HG03280 (cell line): Measurements from ENCODE around the gene SRGAP2B.
"Not testable (repeated sequence)": the region's sequence is repeated elsewhere in the genome, so short reads cannot be mapped to it uniquely, and the experiment has no call there.

Source experiments
- ATAC-seq: cut with Tn5 transposase; IDR thresholded peaks from one replicate; pipeline ENCODE4 v1.9.1; 2021; ENCODE audit warnings: mild to moderate bottlenecking, moderate library complexity; ENCODE audit not compliant: unreplicated experiment

Gene SRGAP2B

DNA sequence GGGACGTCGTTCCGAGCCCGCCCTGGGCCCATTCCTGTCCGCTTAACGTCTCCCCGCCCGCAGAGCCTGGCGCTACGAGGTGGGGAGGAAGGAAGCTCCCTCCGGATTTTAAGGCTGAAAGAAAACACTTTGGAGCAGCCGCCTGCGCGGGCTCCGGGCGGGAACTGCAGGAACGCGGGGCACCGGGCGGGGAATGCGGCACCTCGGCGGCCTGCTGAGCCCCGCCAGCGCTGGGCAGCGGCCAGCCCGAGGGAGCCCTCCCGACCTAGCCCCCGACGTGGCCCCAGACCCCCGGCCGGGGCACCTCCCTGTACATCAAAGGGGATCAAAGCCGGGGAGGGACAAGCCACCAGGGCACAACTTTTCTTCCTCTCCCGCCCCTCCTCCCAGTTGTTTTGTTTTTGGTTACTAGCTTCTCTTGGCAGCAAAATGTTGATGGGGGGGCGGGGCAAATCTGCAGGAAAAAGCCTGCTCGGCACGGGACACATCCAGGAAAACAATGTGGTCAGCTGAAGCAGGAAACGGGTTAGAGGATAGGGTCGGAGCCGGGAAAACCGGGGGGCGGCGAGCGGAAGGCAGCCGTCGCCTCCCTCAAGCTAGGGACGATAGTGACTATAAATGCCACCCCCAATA, 1.5 kb downstream of the SRGAP2B start:
- not testable (repeated sequence) for ATAC-seq

DNA sequence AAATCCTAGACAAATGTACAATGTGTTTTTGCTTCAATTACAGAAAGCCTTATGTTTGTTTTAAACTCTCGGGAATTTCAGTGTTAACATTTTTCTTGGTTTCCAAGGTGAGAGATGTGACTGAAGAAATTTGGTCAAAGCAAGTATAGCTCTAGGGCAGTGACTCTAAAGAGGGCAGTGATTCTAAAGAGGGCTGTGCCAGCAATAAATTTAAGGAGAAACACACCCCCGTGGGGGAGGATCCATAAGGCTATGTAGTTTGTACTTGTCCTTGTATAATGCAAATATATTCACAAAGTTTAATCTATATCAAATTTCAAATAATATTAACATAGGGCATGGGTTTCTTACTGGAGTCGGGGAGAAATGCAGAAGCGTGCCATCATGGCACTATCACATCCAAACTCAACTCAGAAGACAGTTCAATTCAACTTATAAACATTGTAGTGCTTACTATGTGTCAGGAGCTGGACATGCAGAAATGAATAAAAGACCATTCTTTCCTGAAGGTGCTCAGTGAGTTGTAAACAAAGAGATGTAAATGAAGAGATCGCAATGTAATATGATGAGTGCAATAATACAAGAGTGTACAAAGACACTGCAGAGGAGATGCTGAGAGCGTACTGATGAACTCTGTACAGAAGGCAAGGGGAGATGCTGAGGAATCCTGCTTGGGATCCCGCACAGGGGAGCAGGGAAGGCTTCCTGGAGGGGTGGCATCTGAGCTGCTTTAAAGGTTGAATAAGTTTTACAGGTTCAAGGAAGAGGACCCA, 12.5 kb downstream of the SRGAP2B start:
- ATAC-seq, result not testable (repeated sequence)

DNA sequence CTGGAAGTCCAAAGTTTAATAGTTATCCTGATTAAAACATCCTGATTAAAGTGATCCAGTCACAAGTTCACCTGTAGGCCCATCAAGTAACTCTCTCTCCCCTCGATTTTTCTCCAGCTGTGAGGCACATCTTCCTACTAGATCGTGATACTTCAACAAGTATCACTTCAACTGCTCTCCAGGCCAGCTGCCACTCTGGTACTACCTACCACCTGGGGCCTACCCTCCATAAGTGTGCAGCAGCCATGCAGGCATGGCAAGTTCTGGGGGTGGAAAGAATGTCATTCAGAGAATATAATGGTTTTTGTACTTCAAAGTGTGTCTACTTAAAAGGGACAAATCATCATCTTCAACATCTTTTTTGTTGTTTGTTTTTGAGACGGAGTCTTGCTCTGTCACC, 14.9 kb downstream of the SRGAP2B start:
- not testable (repeated sequence) for ATAC-seq

DNA sequence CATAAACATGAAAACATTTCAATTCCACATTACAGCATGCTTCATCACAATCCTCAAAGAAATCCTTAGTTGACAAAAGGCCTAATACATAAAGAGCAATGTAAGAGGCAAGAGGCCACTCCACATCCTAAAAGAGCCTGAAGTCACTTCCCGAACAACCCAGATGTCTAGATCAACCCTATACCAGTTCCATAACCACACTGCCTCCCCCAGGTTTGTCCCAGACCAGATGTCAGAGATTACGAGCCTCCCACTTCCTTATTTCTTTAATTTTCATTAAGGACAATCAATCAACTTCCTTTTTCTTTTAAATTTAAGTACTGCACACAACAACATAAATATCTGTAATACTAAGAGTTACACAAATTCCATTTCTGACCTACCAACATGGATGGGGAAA, 15.4 kb downstream of the SRGAP2B start:
- not testable (repeated sequence) for ATAC-seq

DNA sequence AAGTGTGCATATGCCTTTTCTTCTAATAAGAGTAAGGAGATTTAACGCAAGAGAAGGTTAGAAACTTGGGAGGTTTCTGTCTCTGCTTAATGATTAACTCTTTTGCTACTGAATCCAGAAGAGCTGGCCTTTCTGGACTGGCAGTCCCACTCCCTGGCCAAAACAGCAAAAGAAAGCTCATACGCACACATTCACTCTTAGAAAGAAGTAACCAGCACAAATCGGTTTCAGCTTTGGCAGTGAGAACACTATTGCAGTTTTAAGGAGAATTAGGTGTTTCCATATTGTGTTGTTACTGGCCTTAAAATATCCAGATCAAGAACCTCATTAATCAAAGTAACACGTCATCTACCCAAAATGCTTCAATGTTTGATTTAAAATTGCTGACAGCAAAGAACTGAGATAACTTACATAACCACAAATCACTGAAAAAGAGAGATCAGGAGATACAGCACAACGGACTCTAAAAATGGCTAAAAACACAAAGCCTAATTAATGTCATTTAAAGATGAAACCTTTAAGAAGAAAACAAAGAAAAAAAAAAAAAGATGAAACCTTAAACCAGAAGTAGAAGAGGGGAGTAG, 16.2 kb downstream of the SRGAP2B start:
- not testable (repeated sequence) for ATAC-seq

DNA sequence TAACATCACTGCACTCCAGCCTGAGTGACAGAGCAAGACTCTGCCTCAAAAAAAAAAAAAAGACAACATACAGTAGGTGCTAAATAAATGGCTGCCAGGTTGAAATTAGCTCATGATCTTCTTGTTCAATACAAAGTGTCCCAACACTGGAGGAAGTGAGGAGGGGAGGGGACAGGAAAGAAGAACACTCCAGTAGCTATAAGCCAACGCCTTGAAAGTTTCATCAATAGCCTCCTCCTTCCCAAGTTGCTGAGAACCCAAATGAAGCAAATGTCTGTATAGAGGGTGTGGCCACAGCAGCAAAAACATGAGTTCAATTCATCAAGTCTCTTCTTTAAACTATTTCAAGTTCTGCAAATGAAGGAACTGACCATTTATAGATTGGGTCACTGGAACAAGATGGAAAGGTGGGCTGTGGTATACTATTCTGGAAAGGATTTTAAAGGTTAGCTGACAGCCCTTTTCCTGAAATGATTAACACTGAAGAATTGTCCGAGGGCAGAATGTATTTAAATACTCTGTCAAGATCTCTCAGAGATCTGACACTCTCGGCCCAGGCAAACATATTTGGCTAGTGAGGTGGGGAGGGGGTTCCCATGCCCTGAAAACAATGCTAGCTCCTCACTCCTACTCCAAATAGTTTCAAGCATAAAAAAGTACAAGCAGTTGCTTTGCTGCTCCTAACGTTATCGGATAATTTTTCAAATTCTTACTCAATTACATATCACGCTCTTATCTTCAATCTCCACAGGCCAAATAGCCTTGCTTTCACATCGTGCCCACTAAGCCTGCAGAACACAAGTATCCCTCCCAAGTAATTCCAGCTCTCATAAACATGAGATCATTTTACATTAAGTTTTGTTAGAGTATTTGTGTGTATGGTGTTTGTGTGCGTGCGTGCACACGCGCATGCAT, 17.0 kb downstream of the SRGAP2B start:
- not testable (repeated sequence) for ATAC-seq

DNA sequence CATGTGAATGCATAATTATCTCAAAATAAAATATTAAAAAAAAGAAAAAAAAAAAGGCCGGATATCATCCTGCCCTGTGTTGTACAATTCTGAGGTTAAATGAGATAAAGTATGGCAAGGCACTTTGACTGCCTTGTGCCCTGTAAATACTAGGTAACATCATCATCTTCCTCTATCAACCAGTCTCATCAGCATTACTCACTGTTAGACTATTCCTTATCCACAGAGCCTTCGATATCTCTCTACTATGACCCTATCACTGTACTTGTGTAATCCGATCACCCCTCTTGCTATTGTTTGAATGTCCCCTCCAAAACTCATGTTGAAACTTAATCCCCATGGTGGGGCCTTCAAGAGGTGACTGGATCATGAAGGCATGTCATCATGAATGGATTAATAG, 18.3 kb downstream of the SRGAP2B start:
- not testable (repeated sequence) for ATAC-seq

DNA sequence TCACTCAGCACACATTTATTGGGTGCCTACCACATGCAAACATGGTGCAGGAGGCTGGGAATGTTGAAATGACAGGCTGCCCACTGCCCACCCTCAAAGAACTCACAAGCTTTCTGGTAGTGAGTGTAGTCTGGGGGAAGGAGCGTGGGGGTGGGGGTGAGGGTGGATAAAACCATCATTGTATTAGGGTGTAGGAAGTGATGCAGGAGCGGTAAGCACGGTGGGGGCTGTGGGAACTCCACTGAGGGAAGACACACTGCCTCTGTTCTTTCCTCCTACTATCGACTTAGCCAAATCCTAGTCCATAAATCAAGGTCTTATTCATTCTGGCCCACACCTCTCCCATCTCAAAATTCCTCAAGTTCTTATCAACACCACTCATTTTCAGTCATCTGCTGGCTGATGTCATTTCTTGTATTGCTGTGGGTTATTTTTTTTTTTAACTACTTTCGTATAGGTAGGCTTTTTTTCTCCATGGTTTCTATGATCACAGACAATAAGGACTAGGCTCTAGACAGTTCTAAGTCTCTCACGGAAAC, 21.0 kb downstream of the SRGAP2B start:
- ATAC-seq, result not testable (repeated sequence)

DNA sequence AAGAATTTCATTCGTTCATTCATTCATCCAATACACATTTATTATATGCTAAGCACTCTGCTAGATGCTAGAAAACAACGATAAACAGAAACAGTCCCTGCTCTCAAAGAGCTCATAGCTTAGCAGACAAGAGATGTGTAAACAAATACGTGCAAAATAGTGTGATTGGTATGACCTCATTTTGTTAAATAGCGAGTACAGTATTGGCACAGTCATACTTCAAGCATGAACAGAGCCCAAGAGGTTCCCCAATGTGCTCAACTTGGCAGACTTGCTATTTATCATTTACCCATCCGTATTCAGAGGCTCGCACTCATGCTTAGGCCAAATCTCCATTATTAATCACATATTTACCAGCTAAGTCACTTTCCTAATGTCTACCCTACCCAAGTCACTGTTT, 23.6 kb downstream of the SRGAP2B start:
- not testable (repeated sequence) for ATAC-seq

DNA sequence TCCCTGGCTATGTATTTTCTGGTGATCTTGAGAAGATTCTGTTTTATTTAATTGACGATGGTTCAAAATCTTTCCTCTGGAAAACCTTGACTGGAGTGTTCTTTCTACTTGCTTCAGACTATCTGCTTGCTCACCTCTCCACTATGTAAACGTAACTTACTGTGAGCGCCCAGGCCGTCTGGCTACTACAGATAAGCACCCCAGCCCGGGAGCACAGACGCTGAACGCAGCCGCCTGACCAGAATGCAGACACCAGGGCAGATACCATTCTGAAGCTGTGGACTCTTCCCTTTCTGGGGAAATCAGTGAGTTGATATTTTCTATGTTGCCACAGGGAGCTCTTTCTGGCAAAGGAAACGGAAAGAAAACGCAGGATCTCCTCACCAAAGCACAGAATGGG, 28.6 kb downstream of the SRGAP2B start:
- ATAC-seq, result not testable (repeated sequence)

DNA sequence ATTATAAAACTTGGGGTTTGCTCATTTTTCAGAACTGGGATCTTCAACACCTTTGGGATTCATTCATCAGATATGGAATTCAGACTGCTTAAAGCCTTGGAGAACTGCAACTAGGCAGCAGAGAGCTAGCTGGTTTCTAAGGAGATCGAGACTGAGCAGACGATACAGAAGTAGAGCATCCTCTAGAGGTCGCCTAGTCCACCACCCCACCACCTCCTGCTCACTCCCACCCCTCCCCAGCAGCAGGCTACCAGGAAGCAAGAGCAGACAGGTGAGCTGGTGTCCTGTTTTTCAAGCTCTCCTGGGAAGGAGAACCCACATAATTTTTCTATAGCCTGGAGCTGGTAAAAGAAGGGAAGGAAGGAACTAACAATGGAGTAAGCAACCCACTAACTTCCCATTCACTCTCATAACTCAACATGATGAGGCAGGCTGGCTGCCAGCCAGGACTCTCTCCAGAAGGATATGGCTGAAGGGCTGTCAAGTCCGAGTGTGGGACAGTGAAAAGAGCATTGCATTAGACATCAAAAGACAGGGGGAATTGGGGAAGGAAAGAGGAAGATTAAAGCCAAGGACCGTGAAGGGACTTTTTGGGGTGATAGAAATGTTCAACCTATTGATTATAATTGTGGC, 29.8 kb downstream of the SRGAP2B start:
- ATAC-seq, result not testable (repeated sequence)

DNA sequence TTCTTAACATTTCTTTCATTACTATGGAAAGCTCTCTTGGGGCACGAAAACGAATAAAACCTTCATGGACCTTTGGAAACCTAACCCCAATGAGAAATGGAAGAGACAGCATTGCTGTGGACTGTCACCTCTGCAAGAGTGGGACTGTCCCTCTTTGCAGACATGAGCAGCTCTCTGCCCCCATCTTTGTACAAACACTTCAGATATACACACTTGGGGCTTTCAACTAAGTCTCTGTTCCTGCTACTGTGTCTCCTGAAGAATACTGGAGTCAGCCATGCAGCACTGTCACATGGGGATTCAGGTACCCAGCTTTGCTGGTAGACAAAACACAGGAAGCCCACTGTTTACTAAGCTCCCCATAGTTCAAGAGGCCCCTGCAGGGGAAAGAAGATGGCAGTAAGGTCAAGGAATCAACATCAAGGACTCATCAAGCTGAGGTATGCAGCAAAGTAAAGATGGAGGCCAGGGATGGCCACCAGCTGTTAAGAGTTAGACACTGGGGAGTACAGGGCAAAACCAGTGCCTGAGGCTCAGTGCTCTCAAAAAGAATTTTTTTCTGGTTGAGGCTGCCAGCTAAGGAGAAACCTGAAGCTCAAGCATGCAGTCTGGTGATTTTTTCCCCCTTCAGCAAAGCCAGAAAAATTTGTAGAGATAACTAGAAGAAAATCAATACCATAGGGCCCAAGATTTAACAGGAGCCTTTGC, 31.0 kb downstream of the SRGAP2B start:
- not testable (repeated sequence) for ATAC-seq

DNA sequence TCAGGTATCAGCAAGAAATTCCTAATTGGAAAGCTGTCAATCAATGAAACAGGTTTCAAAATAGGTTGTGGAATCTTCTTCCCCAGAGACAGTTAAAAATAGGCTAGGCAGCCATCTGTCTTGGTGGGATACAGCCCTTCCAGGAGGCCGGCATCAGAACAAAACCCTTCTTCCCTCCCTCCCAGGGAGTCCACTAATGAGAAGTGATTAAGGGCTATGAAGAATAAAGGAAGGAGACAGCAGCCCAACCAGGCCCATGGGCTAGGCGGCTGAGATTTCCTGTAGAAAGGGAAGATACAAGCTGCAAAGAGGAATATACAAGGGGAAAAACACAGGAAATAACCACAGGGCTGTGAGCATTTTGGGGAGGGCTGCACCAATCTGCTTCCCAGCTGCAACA, 31.8 kb downstream of the SRGAP2B start:
- ATAC-seq, result not testable (repeated sequence)

DNA sequence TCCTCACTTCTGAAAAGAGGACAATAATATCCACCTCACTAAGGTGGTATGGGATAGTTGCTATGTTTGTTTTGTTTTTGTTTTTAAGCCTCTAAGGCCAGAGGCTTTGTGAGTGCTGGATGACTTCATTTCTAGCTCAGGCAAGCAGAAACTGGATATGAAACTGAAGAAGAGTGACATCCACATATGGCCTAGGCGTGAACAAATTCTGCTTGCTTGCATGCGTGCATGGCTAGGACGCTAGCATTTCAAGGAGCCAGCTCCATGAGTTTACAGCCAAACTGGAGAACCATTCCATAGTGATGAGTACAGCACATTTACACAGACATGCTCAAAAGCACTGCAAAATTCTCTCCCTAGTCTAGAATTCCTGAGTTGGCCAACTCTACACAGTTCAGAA, 36.9 kb downstream of the SRGAP2B start:
- not testable (repeated sequence) for ATAC-seq

DNA sequence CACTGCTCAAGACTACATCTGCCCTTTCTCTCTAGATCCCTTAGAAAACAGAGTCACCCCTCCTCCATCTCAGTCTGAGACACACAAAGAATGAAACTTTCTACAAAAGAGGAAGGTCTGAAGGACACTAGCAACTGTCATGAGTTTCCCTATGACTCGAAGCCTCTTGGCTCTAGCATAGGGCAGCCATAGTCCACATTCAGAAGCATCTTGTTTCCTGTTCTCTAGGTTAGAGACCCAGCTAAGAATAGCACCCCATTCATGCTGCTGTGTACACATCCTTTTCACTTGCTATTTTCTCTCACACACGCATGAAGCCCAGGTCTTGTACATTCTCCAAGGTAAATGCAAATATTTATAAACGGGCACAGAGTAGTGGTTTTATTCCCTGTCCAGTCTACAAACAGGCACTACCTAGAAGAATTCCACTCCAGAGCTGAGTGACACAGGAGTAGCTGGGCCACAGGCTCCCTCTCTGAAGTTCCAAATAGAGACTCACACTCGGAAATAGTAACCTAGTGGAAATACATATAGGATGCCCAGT, 39.8 kb downstream of the SRGAP2B start:
- peak; percentile 94 for ATAC-seq

DNA sequence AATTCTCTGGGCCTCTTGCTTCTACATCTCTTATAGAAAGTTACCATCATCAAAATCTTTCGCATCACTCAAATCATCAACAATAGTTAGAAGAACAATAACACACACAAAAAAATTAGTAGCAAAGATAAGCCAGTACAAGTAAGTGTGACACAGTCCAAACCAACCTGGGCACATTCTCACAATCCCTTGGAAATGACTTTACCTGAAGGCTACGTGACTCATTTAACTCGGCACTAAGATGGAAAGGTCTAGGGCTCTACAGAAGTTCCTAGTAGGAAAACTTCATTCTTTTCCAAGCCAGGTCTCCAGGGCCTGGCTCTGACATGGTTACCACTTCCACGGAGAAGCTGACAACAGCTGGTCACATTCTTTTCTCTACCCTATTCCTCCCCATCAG, 41.7 kb downstream of the SRGAP2B start:
- ATAC-seq, result not testable (repeated sequence)

DNA sequence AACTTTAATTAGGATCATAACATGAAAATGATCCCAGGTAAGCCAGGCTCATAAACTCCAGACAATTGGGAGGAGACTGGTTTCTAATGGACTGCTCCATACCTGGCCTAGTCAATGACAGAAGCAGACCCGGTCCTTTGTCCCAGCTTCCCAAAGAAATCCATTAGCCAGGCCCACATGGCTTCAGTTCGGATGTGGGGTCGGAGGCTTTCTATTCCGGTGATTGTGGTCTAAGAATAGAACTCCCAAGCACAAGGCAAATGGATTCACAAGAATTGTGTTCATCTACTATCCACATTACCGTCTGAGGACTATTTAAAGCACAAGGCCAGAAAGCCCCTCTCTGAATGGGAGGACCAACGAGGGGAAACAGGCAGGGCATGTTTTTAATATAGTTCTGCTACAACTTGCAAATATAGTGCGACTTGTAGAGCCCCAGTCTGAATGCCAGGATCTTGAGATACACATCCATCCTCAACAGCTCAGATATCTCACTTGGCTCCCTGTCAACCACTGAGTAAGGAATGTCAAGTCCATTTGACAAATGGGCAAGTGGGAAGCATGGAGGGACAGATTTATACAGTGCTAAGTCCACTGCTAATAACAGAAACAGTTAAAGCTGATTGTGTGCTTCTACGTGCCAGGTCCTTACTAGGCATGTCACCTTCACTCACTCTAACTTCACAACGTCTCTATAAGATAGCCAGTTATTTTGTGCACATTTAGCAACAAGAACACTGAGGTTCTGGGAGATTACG, 42.9 kb downstream of the SRGAP2B start:
- ATAC-seq, result not testable (repeated sequence)

DNA sequence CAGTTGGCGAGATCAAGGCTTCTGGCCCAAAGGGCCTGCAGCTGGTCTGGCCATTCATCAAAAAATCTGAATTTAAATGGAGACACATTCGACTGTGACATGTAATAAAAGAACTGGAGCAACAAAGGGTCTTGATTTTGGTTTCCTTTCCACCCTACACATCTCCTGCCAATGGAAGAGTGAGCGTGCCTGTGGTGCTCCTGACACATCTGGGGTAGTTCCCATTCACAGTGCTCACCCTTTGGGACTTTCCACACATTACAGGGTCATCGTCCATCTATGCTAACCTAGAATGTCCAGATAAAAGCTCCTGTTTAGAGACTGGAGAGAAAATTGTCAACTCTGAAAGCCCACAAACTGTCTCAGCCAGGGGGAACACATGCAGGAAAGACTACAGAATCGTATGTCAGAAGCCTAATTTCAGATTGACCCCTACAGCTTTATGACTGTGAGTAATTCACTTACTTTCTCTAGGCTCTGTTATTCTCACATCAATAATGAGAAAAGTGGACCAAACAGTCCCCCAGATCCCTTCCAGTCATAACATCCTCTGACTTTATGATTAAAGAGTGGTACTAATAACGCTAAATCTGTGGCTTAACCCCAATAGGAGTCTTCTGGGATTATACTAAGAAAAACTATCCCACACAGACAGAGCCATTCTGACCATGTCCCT, 46.8 kb downstream of the SRGAP2B start:
- ATAC-seq, result not testable (repeated sequence)
